Hepatic stellate cell (primary cell): ENCODE results near the gene SAP25.
A peak's percentile ranks its signal among the peaks of the same experiment; 100 is the strongest.
"Not testable (repeated sequence)": the region's sequence is repeated elsewhere in the genome, so short reads cannot be mapped to it uniquely, and the experiment has no call there.

Experiments
- DNase-seq: peaks from one replicate; pipeline ENCODE4 v3.0.0; 2011; ENCODE audit warnings: low spot score

Gene SAP25

DNA sequence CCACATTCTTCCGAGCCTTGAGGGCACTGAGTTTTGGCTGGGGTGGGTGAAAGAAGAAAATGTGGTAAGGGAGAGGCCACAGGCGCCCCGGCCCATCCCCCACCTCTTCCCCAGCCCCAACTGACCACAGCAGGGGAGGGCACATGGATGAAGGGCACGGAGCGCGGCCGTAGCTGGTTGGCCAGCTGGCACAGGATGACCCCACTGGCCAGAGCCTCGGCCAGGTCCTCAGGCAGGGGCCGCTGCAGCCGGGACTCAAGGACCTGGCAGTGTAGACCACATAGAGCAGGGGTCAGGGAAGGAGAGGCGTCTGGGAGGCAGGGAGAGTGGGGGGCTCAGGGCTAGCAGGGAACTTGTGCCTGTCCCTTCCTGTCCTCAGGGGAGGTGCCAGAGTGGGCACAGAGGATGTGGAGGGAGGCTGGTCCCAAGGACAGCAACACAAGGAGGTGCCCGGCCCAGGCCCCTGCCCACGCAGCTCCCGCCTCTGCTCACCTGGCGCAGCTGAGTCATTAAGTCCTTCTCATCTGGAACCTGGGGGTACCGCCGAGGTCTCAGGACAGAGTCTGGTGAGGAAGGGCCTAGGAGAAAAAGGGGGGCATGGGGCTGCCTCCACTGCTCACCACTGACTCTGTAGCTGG, 2.2 kb upstream of the SAP25 start:
- DNase-seq = no peak

- DNase-seq = no peak
These were observed 1.5 kb upstream of the SAP25 start for GRCh38 chr7:100575206-100575631.

GRCh38 chr7:100574362-100575205, 884 bp upstream of the SAP25 start:
- DNase-seq = no peak

DNA sequence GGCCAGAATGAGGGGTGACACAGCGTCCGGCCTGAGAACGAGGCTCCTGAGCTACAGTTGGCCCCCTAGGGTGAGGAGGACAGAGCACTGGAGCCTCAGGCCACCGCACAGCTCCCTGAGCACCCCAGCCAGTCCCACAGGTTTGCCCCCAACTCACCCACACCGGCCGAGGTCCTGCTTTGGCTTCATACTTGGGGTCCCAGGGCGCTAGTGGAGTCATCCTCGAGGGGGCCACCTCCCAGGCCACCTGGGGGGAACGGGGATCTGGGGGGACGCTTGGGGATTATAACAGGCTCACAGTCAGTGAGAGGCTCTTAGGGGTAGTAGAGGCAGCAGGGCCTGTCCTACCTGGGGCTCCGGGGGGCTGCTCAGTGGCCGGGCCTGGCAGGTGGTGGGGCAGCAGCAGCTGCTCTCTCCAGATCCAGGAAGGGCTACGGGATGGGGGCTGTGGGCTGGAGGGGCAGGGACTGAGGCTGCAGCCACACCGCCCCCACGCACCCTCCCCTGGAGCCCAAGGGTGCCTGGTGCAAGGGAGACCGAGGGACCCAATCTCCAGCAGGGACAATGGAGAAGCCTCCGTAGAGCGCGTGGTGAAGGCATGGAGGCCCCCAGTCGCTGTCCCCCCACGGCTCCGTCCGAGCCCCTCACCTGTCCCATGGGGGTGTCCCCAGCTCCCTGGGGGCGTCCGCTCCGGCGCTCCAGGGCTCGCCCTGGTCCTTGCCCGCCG, 588 bp downstream of the SAP25 start:
- no peak for DNase-seq

DNA sequence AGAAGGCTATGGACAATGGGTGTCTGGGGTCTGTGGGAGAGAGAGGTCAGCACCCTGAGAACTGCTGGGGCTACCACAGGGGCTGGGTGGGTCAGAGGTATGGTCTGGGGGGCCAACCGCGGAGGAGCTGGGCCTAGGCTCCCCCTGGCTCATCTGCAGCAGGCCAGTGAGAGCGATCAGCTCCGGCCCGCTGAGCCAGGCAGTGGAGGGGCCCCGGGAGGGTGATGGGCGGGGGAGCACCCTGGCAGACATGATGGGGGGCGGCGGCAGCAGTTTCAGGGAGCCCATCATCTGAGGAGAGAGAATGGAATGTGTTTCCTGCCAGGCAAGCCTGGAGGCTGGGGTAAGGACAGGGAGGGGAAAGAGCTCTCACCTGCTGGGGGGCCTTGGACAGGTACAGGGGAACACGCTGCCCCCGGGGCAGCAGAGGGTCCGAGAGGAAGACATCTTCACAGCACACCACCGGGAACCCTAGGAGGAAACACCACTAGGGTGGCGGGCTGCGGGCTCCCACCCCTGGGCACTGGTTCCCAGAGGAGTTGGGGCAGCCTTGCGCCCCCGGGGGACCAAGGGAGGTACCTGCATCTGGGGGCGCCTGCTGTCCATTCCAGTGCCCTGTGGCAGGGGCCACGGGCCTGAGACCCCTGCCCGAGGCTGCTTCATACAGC, 1.3 kb downstream of the SAP25 start:
- no peak for DNase-seq

DNA sequence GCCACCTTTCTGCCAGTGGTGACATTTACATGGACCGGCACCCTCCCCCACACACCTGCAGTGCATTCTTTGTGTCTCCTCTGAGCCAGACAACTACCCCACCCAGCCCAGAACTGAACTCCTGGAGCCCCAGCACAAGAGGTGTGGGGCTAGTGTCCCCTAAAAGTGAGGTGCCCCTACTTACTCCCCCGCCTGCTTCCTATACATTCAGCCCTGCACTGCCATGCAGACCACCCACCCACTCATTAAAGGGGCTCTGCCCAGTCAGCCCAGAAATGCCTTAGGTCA, 1.9 kb downstream of the SAP25 start:
- no peak for DNase-seq

- no peak for DNase-seq
These were observed 2.5 kb downstream of the SAP25 start for GRCh38 chr7:100570954-100571828.

DNA sequence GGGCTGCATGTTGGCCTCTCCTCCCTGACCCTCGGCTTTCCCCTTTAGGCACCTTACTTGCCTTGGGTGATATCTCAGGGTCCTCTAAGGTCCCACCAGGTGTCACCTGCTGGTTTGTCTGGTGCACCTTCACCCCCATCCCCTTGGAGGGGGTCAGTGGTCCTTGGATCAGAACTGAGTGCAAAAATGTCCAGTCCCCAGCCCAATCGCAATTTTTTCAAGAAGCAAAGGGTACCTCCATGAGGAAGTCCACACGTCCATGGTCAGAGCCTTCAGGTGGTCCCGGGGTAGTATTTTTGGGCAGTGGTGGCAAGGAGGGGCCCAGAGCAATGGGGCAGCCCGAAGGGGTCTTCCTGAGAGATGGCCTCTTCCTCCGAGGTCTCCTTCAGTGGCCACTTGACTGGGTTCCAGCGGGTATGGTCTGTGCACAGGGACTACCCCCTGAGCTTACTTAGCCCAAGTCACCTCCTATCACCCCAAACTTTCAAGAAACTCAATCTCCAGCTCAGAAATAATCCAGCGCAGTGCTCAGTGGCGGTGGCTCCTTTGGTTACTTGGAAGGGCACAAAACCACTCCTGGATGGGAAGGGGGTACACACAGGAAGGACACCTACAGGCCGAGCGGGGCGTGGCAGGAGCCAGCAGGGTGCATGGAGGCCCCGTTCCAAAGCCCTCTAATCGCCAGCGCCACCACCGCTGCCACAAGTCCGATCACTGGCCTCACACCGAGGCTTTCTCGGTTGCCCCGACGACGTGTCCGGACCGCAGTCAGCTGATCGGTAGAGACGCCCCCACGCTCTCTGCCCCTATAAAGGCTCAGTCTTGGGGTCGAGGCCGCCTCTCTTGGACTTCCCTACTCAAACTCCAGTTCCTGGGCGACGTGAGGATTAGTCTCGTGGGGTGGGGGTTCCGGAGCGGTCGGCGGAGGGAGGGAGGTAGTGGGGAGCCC, 4.5 kb downstream of the SAP25 start:
- no peak for DNase-seq

DNA sequence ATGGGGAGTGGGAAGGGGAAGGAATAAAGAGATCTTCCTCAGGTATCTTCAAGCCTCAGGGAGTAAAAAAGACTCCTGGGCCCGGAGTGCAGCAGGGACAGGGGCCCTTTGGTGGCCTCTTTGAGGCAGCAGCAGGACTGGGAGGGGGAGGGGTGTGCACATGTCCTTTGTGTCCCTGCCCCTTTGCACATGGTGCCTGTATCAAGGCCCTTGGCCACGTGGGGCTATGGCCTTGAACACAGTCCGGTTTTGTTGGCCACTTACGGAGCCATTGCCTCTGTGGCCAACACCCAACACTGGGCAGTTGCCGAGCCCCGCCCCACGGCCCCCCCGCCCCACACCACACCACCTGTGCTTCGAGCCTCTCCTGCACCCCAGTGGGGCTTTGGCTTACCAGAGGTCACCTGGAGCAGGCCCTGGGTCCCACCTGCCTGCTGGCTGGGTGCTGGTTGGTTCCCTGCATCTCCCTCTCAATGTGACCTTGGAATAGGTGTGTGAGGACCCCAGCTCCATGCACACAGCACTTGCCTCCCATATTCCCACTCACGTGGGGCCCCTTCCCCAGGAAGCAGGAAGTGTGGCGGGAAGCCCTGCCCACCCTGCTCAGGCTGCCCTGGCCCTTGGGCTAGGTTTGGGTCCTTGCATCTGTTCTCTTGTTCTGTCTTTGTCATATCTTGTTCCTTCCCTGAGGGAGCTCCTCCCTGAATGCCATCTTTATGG, 5.4 kb downstream of the SAP25 start:
- no peak for DNase-seq

- no peak for DNase-seq
These were observed 5.9 kb downstream of the SAP25 start for GRCh38 chr7:100567751-100568175.

DNA sequence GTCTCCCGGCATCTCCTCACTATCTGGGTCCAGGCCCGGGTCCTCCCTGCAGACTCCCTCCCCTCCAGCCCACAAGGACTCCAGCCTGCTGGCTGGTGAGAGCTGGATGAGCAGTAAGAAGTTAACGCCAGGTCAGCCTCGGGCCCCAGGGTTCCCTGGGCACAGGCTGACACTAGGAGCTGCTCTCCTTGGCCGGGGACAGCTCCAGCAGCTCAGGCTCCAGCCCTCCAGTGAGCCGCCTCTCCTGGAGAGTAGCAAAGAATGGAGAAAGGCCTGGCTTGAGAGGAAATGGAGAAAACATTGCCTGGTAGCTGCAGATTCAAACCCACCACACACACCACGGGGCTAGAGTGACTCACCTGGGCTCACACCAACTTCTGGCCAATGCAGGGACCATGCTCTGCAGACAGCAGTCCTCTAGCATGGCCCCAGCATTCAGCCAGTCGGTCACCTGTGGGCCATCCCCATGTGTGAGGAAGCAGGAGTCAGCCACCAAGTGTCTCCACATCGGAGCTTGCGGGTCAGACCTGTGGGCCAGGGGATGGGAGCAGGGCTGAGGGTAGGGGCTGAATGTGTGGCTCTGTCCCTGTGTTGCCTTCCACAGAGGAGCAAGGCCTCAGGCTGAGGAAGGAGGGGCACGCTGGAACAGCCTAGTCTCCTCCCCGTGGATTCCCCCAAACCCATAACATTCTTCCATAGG, 6.5 kb downstream of the SAP25 start:
- no peak for DNase-seq

DNA sequence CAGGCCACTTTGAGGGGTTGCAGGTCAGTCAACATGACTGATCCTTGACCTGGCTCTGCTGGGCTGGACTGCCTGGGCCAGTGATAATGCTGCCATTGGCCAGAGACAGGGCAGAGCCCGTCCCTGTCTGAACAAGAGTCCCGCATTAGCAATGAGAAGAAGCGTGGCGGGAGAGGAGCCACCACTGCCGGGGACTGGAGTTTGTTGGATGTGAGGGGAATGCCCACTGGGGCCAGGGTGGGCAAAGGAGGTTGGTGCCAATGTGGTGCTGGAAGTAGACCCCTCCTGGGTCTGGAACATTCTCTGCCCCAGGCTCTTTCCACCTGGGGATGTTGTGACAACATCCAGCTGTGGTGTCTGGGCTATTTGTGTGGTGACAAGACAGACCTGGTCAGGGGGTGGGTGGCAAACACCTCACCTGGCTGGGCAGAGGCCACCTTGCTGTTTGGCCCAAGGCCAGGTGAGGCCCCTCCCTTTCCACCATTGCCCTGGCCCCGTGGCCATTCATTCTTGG, 7.6 kb downstream of the SAP25 start:
- DNase-seq = no peak

DNA sequence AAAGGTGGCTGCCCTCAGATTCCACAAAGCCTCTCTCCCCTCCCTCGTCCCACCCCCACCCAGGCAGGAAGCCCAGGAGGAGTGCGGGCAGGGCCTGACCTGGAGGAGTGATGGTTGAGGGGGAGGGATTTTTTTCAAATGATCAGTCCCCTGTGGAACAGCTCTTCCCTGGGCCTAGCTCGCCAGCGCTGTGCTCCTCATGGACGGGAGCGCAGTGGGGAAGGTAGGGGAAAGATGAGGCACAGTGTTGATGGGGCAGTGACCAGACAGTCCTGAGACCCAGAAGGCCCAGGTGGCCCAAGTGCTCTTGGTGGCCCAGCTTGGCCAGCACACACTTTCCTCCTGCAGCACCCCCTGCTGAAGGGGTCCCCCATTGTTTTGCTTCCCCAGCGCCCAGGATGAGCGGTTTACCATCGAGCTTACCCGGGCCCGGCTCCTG, 8.5 kb downstream of the SAP25 start:
- DNase-seq = no peak

GRCh38 chr7:100564405-100564804, 9.3 kb downstream of the SAP25 start:
- DNase-seq = not testable (repeated sequence)

- DNase-seq = peak; percentile 89
These were observed 9.8 kb downstream of the SAP25 start for GRCh38 chr7:100563809-100564400.

DNA sequence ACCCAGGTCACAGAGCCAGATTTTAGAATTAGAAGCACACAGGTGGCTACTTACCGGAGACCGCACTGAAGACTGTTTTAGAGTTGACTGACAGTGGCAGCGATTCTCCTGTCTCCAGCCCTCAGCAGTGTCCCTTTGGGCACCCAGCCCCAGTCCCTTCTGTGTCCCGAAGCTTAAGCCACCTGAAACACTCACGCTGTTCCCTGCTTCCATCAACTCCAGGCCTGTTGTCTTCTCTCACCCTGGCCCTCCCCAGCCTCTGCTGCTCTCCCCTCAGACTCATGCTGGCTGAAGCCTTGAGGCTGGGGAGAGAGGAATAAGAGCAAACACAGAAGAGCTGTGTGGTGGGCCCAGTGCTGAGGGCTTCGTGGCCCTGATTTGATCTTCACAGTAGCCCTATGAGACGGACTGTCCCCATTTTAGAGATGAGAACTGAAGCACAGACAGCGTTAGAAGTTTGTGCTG, 10.6 kb downstream of the SAP25 start:
- DNase-seq = no peak

DNA sequence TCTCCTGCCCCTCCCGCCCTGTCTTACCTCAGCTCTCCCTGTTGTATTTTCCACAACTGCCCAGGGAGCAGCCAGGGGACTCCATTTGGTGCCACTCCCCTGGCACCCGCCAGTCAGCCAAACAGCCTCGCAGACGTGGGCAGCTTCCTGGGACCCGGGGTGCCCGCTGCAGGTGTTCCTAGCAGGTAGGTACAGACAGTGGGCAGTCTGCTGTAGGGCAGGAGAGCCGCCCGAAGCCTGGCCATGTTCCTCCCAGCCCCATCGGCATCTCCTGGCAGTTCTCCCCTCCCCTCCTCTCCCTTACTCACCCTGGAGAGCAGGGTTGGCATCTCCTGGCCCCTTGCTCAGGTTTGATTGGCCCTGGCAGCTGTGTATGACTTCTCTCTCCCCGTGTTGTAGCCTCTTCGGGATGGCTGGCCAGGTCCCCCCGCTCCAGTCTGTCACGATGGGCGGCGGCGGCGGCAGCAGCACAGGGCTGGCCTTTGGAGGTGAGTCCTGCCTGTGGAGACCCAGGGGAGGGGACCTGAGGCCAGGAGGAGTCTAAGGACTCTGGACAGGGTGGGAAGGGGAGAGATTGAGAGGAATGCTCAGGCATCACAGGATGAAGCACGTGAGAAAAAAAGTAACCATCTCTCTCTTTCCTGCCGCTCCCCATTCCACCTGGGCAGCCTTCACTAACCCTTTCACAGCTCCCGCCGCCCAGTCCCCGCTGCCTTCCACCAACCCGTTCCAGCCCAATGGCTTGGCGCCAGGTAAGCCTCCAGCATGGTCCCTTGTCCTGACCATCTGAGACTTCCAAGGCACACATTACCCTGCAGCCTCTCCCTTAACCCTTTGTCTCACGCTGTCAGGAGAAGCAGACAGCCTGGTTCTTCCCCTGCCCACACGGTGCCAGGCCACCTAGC, 11.3 kb downstream of the SAP25 start:
- no peak for DNase-seq
